IMR-90 (cell line): ENCODE results near the gene RIPPLY1. TPM values are rescaled to one million over a fixed set of nuclear protein-coding genes. Genes with fewer than 3 reads are reported as not detected.

Experiments used
- ATAC-seq: fragments of 200-7000 bp; cut with Tn5 transposase; 2 replicates; pipeline ENCODE4 v1.9.1; 2020; ENCODE audit warnings: low read depth, mild to moderate bottlenecking, moderate library complexity
- BruUV-seq: library from RNA; stranded (reverse); fragments of 400-500 nt; replicated peaks from 2 replicates; lab custom pipeline; 2021; lab: Mats Ljungman, UMichigan
- CTCF ChIA-PET: fragments of 300-600 bp; formaldehyde crosslinking; extraction: SDS; loops from one replicate; lab custom pipeline; 2021; ENCODE audit warnings: antibody characterized with exemption; lab: Yijun Ruan, JAX
- POLR2A ChIA-PET: fragments of 300-600 bp; sonication (Branson Sonifier 250); formaldehyde crosslinking; loops from one replicate; lab custom pipeline; 2022; ENCODE audit warnings: antibody characterized with exemption; ENCODE audit not compliant: unreplicated experiment; lab: Charles Lee
- DNase-seq: peaks from one replicate; pipeline ENCODE4 v3.0.0; 2013
- H2AFZ ChIP-seq: replicated peaks from 2 replicates; pipeline ENCODE3; 2013; ENCODE audit warnings: low read length, mild to moderate bottlenecking; ENCODE audit not compliant: poor library complexity
- H2AK5ac ChIP-seq: 2 replicates; pipeline ENCODE4 v1.6.1; 2013; ENCODE audit warnings: low read depth, low read length, inconsistent platforms
- H2AK9ac ChIP-seq: replicated peaks from 2 replicates; pipeline ENCODE3; 2013; ENCODE audit warnings: mild to moderate bottlenecking, low read depth, low read length, moderate library complexity; ENCODE audit not compliant: poor library complexity
- H2BK120ac ChIP-seq: 2 replicates; pipeline ENCODE4 v1.6.1; 2013; ENCODE audit warnings: low read depth, low read length, inconsistent platforms
- H2BK15ac ChIP-seq: 3 replicates; pipeline ENCODE4 v1.6.1; 2013; ENCODE audit warnings: low read depth, low read length, inconsistent platforms
- H2BK20ac ChIP-seq: 2 replicates; pipeline ENCODE4 v1.6.1; 2013; ENCODE audit warnings: low read depth, mild to moderate bottlenecking, inconsistent platforms, low read length, moderate library complexity
- H2BK5ac ChIP-seq: 2 replicates; pipeline ENCODE4 v1.6.1; 2013; ENCODE audit warnings: mild to moderate bottlenecking, low read depth, low read length, inconsistent platforms; ENCODE audit not compliant: poor library complexity, severe bottlenecking
- H3K14ac ChIP-seq: replicated peaks from 2 replicates; pipeline ENCODE4 v1.6.1; 2013; ENCODE audit warnings: low read depth, low read length, inconsistent platforms
- H3K18ac ChIP-seq: 2 replicates; pipeline ENCODE4 v1.6.1; 2013; ENCODE audit warnings: low read depth, low read length, control low read depth
- H3K23ac ChIP-seq: 2 replicates; pipeline ENCODE4 v1.6.1; 2013; ENCODE audit warnings: low read depth, low read length, inconsistent platforms
- H3K27ac ChIP-seq: 2 replicates; pipeline ENCODE4 v1.5.1; 2013; ENCODE audit warnings: mild to moderate bottlenecking, control low read depth, low read length; ENCODE audit not compliant: insufficient read depth
- H3K27me3 ChIP-seq: 2 replicates; pipeline ENCODE4 v1.6.1; 2013; ENCODE audit warnings: low read length; ENCODE audit not compliant: control insufficient read depth, insufficient read depth
- H3K36me3 ChIP-seq: 2 replicates; pipeline ENCODE4 v1.6.1; 2013; ENCODE audit warnings: low read length, mixed read lengths; ENCODE audit not compliant: control insufficient read depth, insufficient read depth
- H3K4ac ChIP-seq: 2 replicates; pipeline ENCODE4 v1.6.1; 2013; ENCODE audit warnings: low read depth, low read length, inconsistent platforms
- H3K4me1 ChIP-seq: 2 replicates; pipeline ENCODE4 v1.6.1; 2013; ENCODE audit warnings: low read length, mixed read lengths; ENCODE audit not compliant: control insufficient read depth, insufficient read depth
- H3K4me2 ChIP-seq: 2 replicates; pipeline ENCODE4 v1.6.1; 2013; ENCODE audit warnings: low read depth, mild to moderate bottlenecking, control low read depth, low read length, moderate library complexity
- H3K4me3 ChIP-seq: 2 replicates; pipeline ENCODE4 v1.5.1; 2013; ENCODE audit warnings: low read depth, mild to moderate bottlenecking, control low read depth, low read length, moderate library complexity; ENCODE audit not compliant: insufficient read depth
- H3K56ac ChIP-seq: 2 replicates; pipeline ENCODE4 v1.6.1; 2013; ENCODE audit warnings: low read length, inconsistent platforms; ENCODE audit not compliant: insufficient read depth; ENCODE audit errors: extremely low read depth
- H3K79me1 ChIP-seq, 2 experiments: 2 replicates each; pipeline ENCODE4 v1.6.1; 2013; ENCODE audit warnings: low read length in 2 of 2, inconsistent platforms in 1 of 2, low read depth in 1 of 2
- H3K9ac ChIP-seq: 2 replicates; pipeline ENCODE4 v1.6.1; 2013; ENCODE audit warnings: low read depth, low read length, control low read depth
- H3K9me1 ChIP-seq: 2 replicates; pipeline ENCODE4 v1.6.1; 2013; ENCODE audit warnings: low read length, inconsistent platforms; ENCODE audit not compliant: insufficient read depth
- H3K9me3 ChIP-seq: 2 replicates; pipeline ENCODE4 v1.6.1; 2013; ENCODE audit warnings: low read length; ENCODE audit not compliant: control insufficient read depth, insufficient read depth
- H4K20me1 ChIP-seq: 2 replicates; pipeline ENCODE4 v1.6.1; 2013; ENCODE audit warnings: low read length, inconsistent platforms; ENCODE audit not compliant: insufficient read depth
- H4K5ac ChIP-seq: 2 replicates; pipeline ENCODE4 v1.6.1; 2013; ENCODE audit warnings: mild to moderate bottlenecking, low read depth, low read length, control low read depth
- H4K8ac ChIP-seq, 2 experiments: 2 replicates each; pipeline ENCODE4 v1.6.1; 2013; ENCODE audit warnings: low read depth in 2 of 2, low read length in 2 of 2, control low read depth in 1 of 2, inconsistent platforms in 1 of 2
- H4K91ac ChIP-seq: 2 replicates; pipeline ENCODE4 v1.6.1; 2013; ENCODE audit warnings: low read depth, low read length, inconsistent platforms; ENCODE audit not compliant: insufficient read depth
- BHLHE40 ChIP-seq: fragments of 150-350 bp; IDR thresholded peaks from 2 replicates; pipeline ENCODE4 v1.6.1; 2016; ENCODE audit warnings: mild to moderate bottlenecking, low read depth, low read length
- CEBPB ChIP-seq: IDR thresholded peaks from 2 replicates; pipeline ENCODE4 v1.6.1; 2012; ENCODE audit warnings: low read depth, low read length, improper control_type of control experiment
- WGBS, 2 experiments: methylation state at CpG; one replicate each; pipeline versions ENCODE4 v1.1.5 to v1.1.7; 2013; ENCODE audit warnings: missing lambda C conversion rate in 2 of 2; ENCODE audit not compliant: insufficient read length in 1 of 2; ENCODE audit errors: extremely low coverage in 2 of 2; 5-methylcytosine and 5-hydroxymethylcytosine counted together
- dilution Hi-C: fragments of 300-500 bp; cut with HindIII; formaldehyde crosslinking; loops from one replicate; pipeline ENCODE4 v1.14.3; 2018; ENCODE audit warnings: low sequenced_read_pairs; ENCODE audit not compliant: unreplicated experiment
- in situ Hi-C: fragments of 300-500 bp; cut with MboI; formaldehyde crosslinking; loops from 3 replicates; pipeline ENCODE4 v1.14.3; 2019; ENCODE audit warnings: low sequenced_read_pairs, inconsistent platforms, mixed read lengths
- intact Hi-C: fragments of 100-400 bp; cut with micrococcal nuclease; formaldehyde crosslinking; loops from 2 replicates; pipeline ENCODE4 v1.10.0; 2022
- polyA plus RNA-seq, 3 experiments: library from polyadenylated mRNA; depleted of rRNA; stranded (reverse); fragments of >200 nt; gene quantifications; 2 replicates each; pipeline ENCODE4 v1.2.3, GENCODE V29; 2012; ENCODE audit warnings: low replicate concordance in 1 of 3
- total RNA-seq: library from RNA; depleted of rRNA; stranded (reverse); fragments of >200 nt; gene quantifications from 2 replicates; pipeline ENCODE4 v1.2.3, GENCODE V29; 2012

RIPPLY1 gene
- total and polyA plus RNA-seq, 2 of the 4 experiments (the other 2 are of a cell fraction) = not detected

DNA sequence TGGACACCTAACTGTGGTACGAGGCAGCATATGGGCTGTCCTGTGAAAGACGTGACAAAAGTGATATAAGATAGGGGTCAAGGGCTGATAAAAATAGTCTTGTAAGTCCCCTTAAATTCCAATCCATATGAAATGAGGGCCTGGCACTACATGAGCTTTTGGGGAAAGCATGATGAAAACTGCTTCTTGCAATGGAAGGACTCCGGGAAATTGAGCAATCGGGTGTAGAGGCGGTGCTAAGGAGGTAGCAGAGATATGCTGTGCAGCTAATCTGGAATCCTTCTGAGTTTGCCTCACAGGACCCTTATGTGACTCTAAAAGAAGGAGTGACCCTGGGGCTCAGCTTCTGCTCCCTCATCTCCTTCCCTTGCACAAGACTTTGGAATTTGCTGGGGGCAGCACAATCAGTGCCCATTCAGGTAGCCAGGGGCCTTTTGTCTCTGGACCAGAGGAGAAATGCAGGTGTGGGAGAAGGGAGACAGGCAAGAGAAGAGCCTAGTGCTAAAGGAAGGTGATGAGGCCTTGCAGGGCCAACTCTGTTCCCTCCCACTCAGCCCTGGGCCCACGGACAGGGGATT lies 29.9 kb upstream of the RIPPLY1 start:
- Histone ChIP-seq H3K27me3 (peaks cover 2% of the 10 kb centered on the region; the same call in 1 of the 2 replicates), H2AK5ac (peak overlapping the region; percentile 3; the same call in 1 of the 2 replicates), H2BK5ac (peak overlapping the region; percentile 14), H4K20me1 (no peaks in the 10 kb centered on the region; the same call in 1 of the 2 replicates), H3K18ac (0 out of 2 replicates have a peak overlapping the region, but pooled peaks have one; percentile 5), H2AFZ (no peak overlapping the region), H3K4me3 (no peak overlapping the region), H3K9me3 (no peaks in the 10 kb centered on the region), H3K9ac (no peak overlapping the region), H4K91ac (no peak overlapping the region; the same call in 1 of the 2 replicates), H2BK15ac (peak overlapping the region; percentile 64; the same call in 1 of the 3 replicates), H3K36me3 (peaks cover 1% of the 10 kb centered on the region; the same call in 1 of the 2 replicates), H3K56ac (no peak overlapping the region), H3K14ac (peak overlapping the region; percentile 13; the same call in 1 of the 2 replicates), H3K4me1 (peaks cover 10% of the 10 kb centered on the region), H3K9me1 (peaks cover 7% of the 10 kb centered on the region; the same call in 1 of the 2 replicates), H2BK120ac (0 out of 2 replicates have a peak overlapping the region, but pooled peaks have one; percentile 11), H3K79me1 (no peaks in the 10 kb centered on the region), H3K23ac (peak overlapping the region; percentile 7; the same call in 1 of the 2 replicates), H3K27ac (peak overlapping the region; percentile 61; the same call in 1 of the 2 replicates), H3K4ac (peak overlapping the region; percentile 19), H4K8ac (no peak overlapping the region; a peak in 1 of 4 replicates), H3K4me2 (0 out of 2 replicates have a peak overlapping the region, but pooled peaks have one; percentile 16), H2BK20ac (no peak overlapping the region; the same call in 1 of the 2 replicates), H4K5ac (no peak overlapping the region), H2AK9ac (no peak overlapping the region)
- ATAC-seq (peak; percentile 39), DNase-seq (peak; percentile 35)
- in situ Hi-C loops (no loop called here), dilution Hi-C loops (no loop called here), intact Hi-C loops (loop anchor here (2.0 kb wide), 1 partner anchor 38 kb away; no protein-coding TSS in a partner anchor)
- no peak for TF ChIP-seq BHLHE40
- peak; percentile 66; the same call in 1 of the 2 replicates for TF ChIP-seq CEBPB
- CTCF ChIA-PET = interaction anchor here (1.1 to 1.2 kb wide), 2 partner anchors 30 to 34 kb away, joined by 3 read pairs; no protein-coding TSS in a partner anchor
- POLR2A ChIA-PET = no interaction called here
- no CpG with 5 or more reads among the region's 6 CpGs for WGBS, 2 experiments
- no TSS peak for BruUV-seq
